Trophoblast cell (in vitro differentiated cells and primary cell): ENCODE measurements around the gene MAP3K2.

Source experiments
- DNase-seq, 2 donors: peaks; one replicate each; pipeline ENCODE4 v3.0.0-alpha.2; 2016
- H2AFZ ChIP-seq: 2 replicates; pipeline ENCODE4 v1.6.1; 2013; ENCODE audit warnings: low read length, moderate library complexity, mild to moderate bottlenecking; ENCODE audit not compliant: insufficient read depth, poor library complexity
- H2AK5ac ChIP-seq: 2 replicates; pipeline ENCODE4 v1.6.1; 2013; ENCODE audit warnings: mild to moderate bottlenecking, low read length
- H2BK120ac ChIP-seq: 2 replicates; pipeline ENCODE4 v1.6.1; 2013; ENCODE audit warnings: low read length, mild to moderate bottlenecking, moderate library complexity; ENCODE audit not compliant: insufficient read depth, poor library complexity
- H2BK12ac ChIP-seq: 2 replicates; pipeline ENCODE4 v1.6.1; 2013; ENCODE audit warnings: mild to moderate bottlenecking, low read length, moderate library complexity
- H2BK5ac ChIP-seq: 2 replicates; pipeline ENCODE4 v1.6.1; 2013; ENCODE audit warnings: low read length, low read depth, moderate library complexity, mild to moderate bottlenecking; ENCODE audit not compliant: poor library complexity
- H3K14ac ChIP-seq: 2 replicates; pipeline ENCODE4 v1.6.1; 2013; ENCODE audit warnings: mild to moderate bottlenecking, low read length
- H3K18ac ChIP-seq: 2 replicates; pipeline ENCODE4 v1.6.1; 2013; ENCODE audit warnings: mild to moderate bottlenecking, low read length
- H3K23ac ChIP-seq: 2 replicates; pipeline ENCODE4 v1.6.1; 2013; ENCODE audit warnings: low read length
- H3K27ac ChIP-seq: 2 replicates; pipeline ENCODE4 v1.5.1; 2013; ENCODE audit warnings: low read depth, mild to moderate bottlenecking, inconsistent platforms, low read length, moderate library complexity
- H3K27me3 ChIP-seq: 2 replicates; pipeline ENCODE4 v1.6.1; 2013; ENCODE audit warnings: inconsistent platforms, mild to moderate bottlenecking, low read length, moderate library complexity; ENCODE audit not compliant: insufficient read depth
- H3K36me3 ChIP-seq, 2 experiments: 1 replicate in 1 of 2; 2 replicates in 1 of 2; pipeline ENCODE4 v1.6.1; 2013; ENCODE audit warnings: low read length in 2 of 2, mild to moderate bottlenecking in 2 of 2, moderate library complexity in 1 of 2; ENCODE audit not compliant: insufficient read depth in 2 of 2, control insufficient read depth in 1 of 2
- H3K4ac ChIP-seq: 2 replicates; pipeline ENCODE4 v1.6.1; 2013; ENCODE audit warnings: low read depth, mild to moderate bottlenecking, low read length, moderate library complexity
- H3K4me1 ChIP-seq, 2 experiments: 1 replicate in 1 of 2; 2 replicates in 1 of 2; pipeline ENCODE4 v1.6.1; 2013; ENCODE audit warnings: low read length in 2 of 2, mild to moderate bottlenecking in 2 of 2, moderate library complexity in 1 of 2; ENCODE audit not compliant: insufficient read depth in 2 of 2, control insufficient read depth in 1 of 2
- H3K4me2 ChIP-seq: 2 replicates; pipeline ENCODE4 v1.6.1; 2013; ENCODE audit warnings: inconsistent platforms, mild to moderate bottlenecking, low read length, moderate library complexity
- H3K4me3 ChIP-seq: 2 replicates; pipeline ENCODE4 v1.5.1; 2013; ENCODE audit warnings: mild to moderate bottlenecking, low read depth, low read length, inconsistent platforms
- H3K79me1 ChIP-seq: one replicate; pipeline ENCODE4 v1.6.1; 2013; ENCODE audit warnings: low read length
- H3K79me2 ChIP-seq: 2 replicates; pipeline ENCODE4 v1.6.1; 2013; ENCODE audit warnings: low read length, mild to moderate bottlenecking; ENCODE audit not compliant: control insufficient read depth, insufficient read depth, poor library complexity
- H3K9ac ChIP-seq: 2 replicates; pipeline ENCODE4 v1.6.1; 2013; ENCODE audit warnings: mild to moderate bottlenecking, low read length
- H3K9me3 ChIP-seq: 2 replicates; pipeline ENCODE4 v1.6.1; 2013; ENCODE audit warnings: low read depth, mild to moderate bottlenecking, control low read depth, inconsistent platforms, low read length; ENCODE audit not compliant: insufficient read depth
- H4K12ac ChIP-seq: 2 replicates; pipeline ENCODE4 v1.6.1; 2013; ENCODE audit warnings: low read depth, mild to moderate bottlenecking, low read length, moderate library complexity
- H4K8ac ChIP-seq: 2 replicates; pipeline ENCODE4 v1.6.1; 2013; ENCODE audit warnings: low read depth, mild to moderate bottlenecking, low read length, moderate library complexity
- H4K91ac ChIP-seq: one replicate; pipeline ENCODE4 v1.6.1; 2013; ENCODE audit warnings: low read depth, mild to moderate bottlenecking, low read length, moderate library complexity
- WGBS: extraction: QIAGEN DNeasy Blood & Tissue Kit; methylation state at CpG from one replicate; pipeline ENCODE4 v1.1.7; 2013; ENCODE audit warnings: missing lambda C conversion rate; ENCODE audit not compliant: insufficient read length, insufficient coverage; ENCODE audit errors: extremely low coverage; 5-methylcytosine and 5-hydroxymethylcytosine counted together

MAP3K2 gene

GRCh38 chr2:127360242-127360641 is 27.5 kb downstream of the MAP3K2 start:
- Histone ChIP-seq H2AK5ac (no peak overlapping the region), H3K14ac (no peak overlapping the region), H3K27me3 (no peaks in the 10 kb centered on the region), H3K79me1 (no peaks in the 10 kb centered on the region), H2BK120ac (no peak overlapping the region), H3K4me2 (no peak overlapping the region), H3K79me2 (no peaks in the 10 kb centered on the region), H4K12ac (no peak overlapping the region), H2BK5ac (no peak overlapping the region), H3K4me3 (no peak overlapping the region), H4K8ac (no peak overlapping the region), H2BK12ac (no peak overlapping the region), H3K23ac (no peak overlapping the region), H3K4me1 (no peaks in the 10 kb centered on the region), H3K36me3 (no peaks in the 10 kb centered on the region), H4K91ac (no peak overlapping the region), H3K27ac (no peak overlapping the region), H3K4ac (no peak overlapping the region), H3K18ac (no peak overlapping the region), H2AFZ (no peak overlapping the region), H3K9ac (no peak overlapping the region), H3K9me3 (no peaks in the 10 kb centered on the region)
- DNase-seq, result no peak
- WGBS, result no CpG with 5 or more reads among the region's 2 CpGs

- Histone ChIP-seq H2BK5ac (no peak overlapping the region), H3K4ac (no peak overlapping the region), H3K79me2 (no peaks in the 10 kb centered on the region), H3K4me3 (no peak overlapping the region), H3K27me3 (no peaks in the 10 kb centered on the region), H3K18ac (no peak overlapping the region), H3K36me3 (no peaks in the 10 kb centered on the region), H3K79me1 (no peaks in the 10 kb centered on the region), H4K12ac (no peak overlapping the region), H3K14ac (no peak overlapping the region), H3K9ac (no peak overlapping the region), H4K8ac (no peak overlapping the region), H2BK12ac (no peak overlapping the region), H3K23ac (no peak overlapping the region), H3K9me3 (no peaks in the 10 kb centered on the region), H2AK5ac (no peak overlapping the region), H2AFZ (no peak overlapping the region), H2BK120ac (no peak overlapping the region), H3K4me1 (no peaks in the 10 kb centered on the region), H3K27ac (no peak overlapping the region), H4K91ac (no peak overlapping the region), H3K4me2 (no peak overlapping the region)
- DNase-seq, result no peak
- WGBS, result no CpG with 5 or more reads among the region's 5 CpGs
These were observed 28.3 kb downstream of the MAP3K2 start for GRCh38 chr2:127359520-127359919.

GRCh38 chr2:127358971-127359370 is 28.8 kb downstream of the MAP3K2 start:
- H3K4me3 ChIP-seq, result no peak overlapping the region
- no peak overlapping the region for H3K9ac ChIP-seq
- H3K4me2 ChIP-seq, result no peak overlapping the region
- H2BK12ac ChIP-seq, result no peak overlapping the region
- no peak overlapping the region for H2AK5ac ChIP-seq
- H3K14ac ChIP-seq, result no peak overlapping the region
- H4K91ac ChIP-seq, result no peak overlapping the region
- H3K79me1 ChIP-seq, result no peaks in the 10 kb centered on the region
- no peak overlapping the region for H2BK5ac ChIP-seq
- no peaks in the 10 kb centered on the region for H3K4me1 ChIP-seq
- H3K79me2 ChIP-seq, result no peaks in the 10 kb centered on the region
- DNase-seq, result no peak
- no peak overlapping the region for H2AFZ ChIP-seq
- H3K27me3 ChIP-seq, result no peaks in the 10 kb centered on the region
- no peak overlapping the region for H2BK120ac ChIP-seq
- H3K23ac ChIP-seq, result no peak overlapping the region
- no peak overlapping the region for H4K12ac ChIP-seq
- H4K8ac ChIP-seq, result no peak overlapping the region
- WGBS, result no CpG with 5 or more reads among the region's 2 CpGs
- no peaks in the 10 kb centered on the region for H3K36me3 ChIP-seq
- no peak overlapping the region for H3K18ac ChIP-seq
- H3K4ac ChIP-seq, result no peak overlapping the region
- H3K9me3 ChIP-seq, result no peaks in the 10 kb centered on the region
- H3K27ac ChIP-seq, result no peak overlapping the region

GRCh38 chr2:127358044-127358443 is 29.7 kb downstream of the MAP3K2 start:
- Histone ChIP-seq H3K4ac (no peak overlapping the region), H3K4me3 (no peak overlapping the region), H3K79me2 (no peaks in the 10 kb centered on the region), H4K8ac (no peak overlapping the region), H3K79me1 (no peaks in the 10 kb centered on the region), H3K9me3 (no peaks in the 10 kb centered on the region), H3K23ac (no peak overlapping the region), H3K36me3 (no peaks in the 10 kb centered on the region), H3K27me3 (no peaks in the 10 kb centered on the region), H2AFZ (no peak overlapping the region), H2BK12ac (no peak overlapping the region), H2BK120ac (no peak overlapping the region), H4K12ac (no peak overlapping the region), H3K4me1 (no peaks in the 10 kb centered on the region), H3K9ac (no peak overlapping the region), H4K91ac (no peak overlapping the region), H2AK5ac (no peak overlapping the region), H3K18ac (no peak overlapping the region), H2BK5ac (no peak overlapping the region), H3K14ac (no peak overlapping the region), H3K27ac (no peak overlapping the region), H3K4me2 (no peak overlapping the region)
- DNase-seq, result no peak
- WGBS, result no CpG with 5 or more reads among the region's 3 CpGs
